Measurements from ENCODE around the gene LRIT2. TPM values are rescaled to one million over a fixed set of nuclear protein-coding genes. Genes with fewer than 3 reads are reported as not detected.
A peak's percentile ranks its signal among the peaks of the same experiment; 100 is the strongest.
"Not testable (repeated sequence)": the region's sequence is repeated elsewhere in the genome, so short reads cannot be mapped to it uniquely, and the experiment has no call there.

The LRIT2 gene
- total RNA-seq, 1 experiment from 2014 or later: not detected

DNA sequence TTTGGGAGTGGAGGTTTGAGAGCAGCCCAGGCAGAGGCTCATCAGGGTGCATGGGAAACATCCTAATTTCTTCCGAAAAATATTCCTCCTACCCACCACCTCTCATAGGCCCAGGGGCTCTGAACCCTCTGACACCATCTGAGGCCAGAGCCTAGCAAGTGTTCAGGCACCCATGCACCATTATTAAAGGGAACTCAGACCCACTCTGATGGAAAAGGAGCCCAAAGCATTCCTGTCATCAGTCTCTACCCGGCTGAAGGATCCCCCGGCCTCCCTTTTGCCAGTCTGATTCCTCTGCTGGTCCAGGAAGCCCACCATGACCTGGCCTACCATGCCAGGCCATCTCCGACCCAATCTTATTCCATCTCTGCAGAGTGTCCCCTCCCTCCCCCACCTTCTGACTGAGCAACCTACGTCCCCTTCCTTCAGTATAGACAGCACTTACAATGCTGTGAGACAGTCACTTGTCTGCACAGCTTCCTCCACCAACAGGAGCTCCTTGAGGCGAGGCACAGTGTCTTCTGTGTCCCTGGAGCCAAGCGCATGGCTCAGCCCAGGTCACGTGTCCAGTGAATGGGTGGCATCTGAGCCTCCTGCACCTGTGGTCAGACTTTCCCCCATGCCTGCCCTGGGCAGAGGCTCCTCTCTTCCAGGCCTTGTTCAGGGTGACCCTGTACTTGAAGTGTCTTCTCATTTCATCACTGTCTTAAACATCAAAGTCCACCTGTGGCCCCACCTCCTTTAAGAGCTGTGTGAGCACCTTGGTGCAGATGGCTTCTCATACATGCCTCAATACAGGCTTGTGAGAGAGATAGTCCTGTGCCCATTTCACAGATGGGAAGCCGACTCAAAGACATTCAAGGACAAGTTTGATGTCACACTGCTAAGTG is 52.6 kb downstream of the LRIT2 start:
- Mint-ChIP-seq H3K36me3 (ENCODE audit: insufficient read depth in 1 of 3, low read depth in 3 of 3) (no peaks in the 10 kb centered on the region), H3K9me3 (peaks cover 0 to 1% of the 10 kb centered on the region in 2 experiments; a peak in 1 of 5 replicates), H3K27ac (0 out of 7 replicates have a peak overlapping the region, but pooled peaks of 1 of the 3 experiments have one; percentile 15), H3K4me1 (no peaks in the 10 kb centered on the region), H3K4me3 (no peak overlapping the region), H3K27me3 (ENCODE audit: low read depth) (peaks cover 3% of the 10 kb centered on the region)
- no peak overlapping the region for H3K9ac ChIP-seq (ENCODE audit: extremely low read depth, insufficient read length, low read length)
- H3T11ph ChIP-seq (ENCODE audit: low read length): no peak overlapping the region
- no peaks in the 10 kb centered on the region for H3K4me1 ChIP-seq (ENCODE audit: insufficient read depth, low read length)
- no peak overlapping the region for H2BK12ac ChIP-seq (ENCODE audit: insufficient read length, low read depth, low read length)
- no peaks in the 10 kb centered on the region; the same call in 1 of the 2 replicates for H3K27me3 ChIP-seq (ENCODE audit: insufficient read depth, low read length)
- H4K5ac ChIP-seq (ENCODE audit: insufficient read length, low read depth, low read length): no peak overlapping the region
- no peak overlapping the region for H4K8ac ChIP-seq (replicated peaks; ENCODE audit: insufficient read length, low read depth, low read length)
- no peak overlapping the region for H2AFZ ChIP-seq (ENCODE audit: low read length)
- H3K23ac ChIP-seq (ENCODE audit: insufficient read length, low read depth, low read length): no peak overlapping the region
- H3K79me1 ChIP-seq (ENCODE audit: insufficient read depth, low read depth, low read length, poor library complexity, severe bottlenecking): no peaks in the 10 kb centered on the region
- no peak for DNase-seq
- no peak overlapping the region for H3K27ac ChIP-seq (ENCODE audit: insufficient read length, low read depth, low read length)
- no peak overlapping the region for H3K4ac ChIP-seq (ENCODE audit: low read depth, low read length)
- H4K91ac ChIP-seq (ENCODE audit: insufficient read length, low read depth, low read length): no peak overlapping the region
- TF ChIP-seq, protein P1, sequence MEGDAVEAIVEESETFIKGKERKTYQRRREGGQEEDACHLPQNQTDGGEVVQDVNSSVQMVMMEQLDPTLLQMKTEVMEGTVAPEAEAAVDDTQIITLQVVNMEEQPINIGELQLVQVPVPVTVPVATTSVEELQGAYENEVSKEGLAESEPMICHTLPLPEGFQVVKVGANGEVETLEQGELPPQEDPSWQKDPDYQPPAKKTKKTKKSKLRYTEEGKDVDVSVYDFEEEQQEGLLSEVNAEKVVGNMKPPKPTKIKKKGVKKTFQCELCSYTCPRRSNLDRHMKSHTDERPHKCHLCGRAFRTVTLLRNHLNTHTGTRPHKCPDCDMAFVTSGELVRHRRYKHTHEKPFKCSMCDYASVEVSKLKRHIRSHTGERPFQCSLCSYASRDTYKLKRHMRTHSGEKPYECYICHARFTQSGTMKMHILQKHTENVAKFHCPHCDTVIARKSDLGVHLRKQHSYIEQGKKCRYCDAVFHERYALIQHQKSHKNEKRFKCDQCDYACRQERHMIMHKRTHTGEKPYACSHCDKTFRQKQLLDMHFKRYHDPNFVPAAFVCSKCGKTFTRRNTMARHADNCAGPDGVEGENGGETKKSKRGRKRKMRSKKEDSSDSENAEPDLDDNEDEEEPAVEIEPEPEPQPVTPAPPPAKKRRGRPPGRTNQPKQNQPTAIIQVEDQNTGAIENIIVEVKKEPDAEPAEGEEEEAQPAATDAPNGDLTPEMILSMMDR (conservative IDR thresholded peaks at IDR 0.05): no peak
- H3K56ac ChIP-seq (ENCODE audit: insufficient read length, low read depth, low read length): no peak overlapping the region
- H3K14ac ChIP-seq (ENCODE audit: insufficient read depth, low read length): no peak overlapping the region
- H2BK120ac ChIP-seq (ENCODE audit: low read depth, low read length, poor library complexity, severe bottlenecking): no peak overlapping the region
- no peak overlapping the region for H2BK15ac ChIP-seq (ENCODE audit: low read depth, low read length)
- no peak overlapping the region for H2BK20ac ChIP-seq (ENCODE audit: low read depth, low read length, poor library complexity, severe bottlenecking)
- WGBS (ENCODE audit: extremely low coverage, insufficient read length, low lambda C conversion rate): no CpG with 5 or more reads among the region's 9 CpGs
- H3K18ac ChIP-seq (ENCODE audit: insufficient read length, low read depth, low read length): no peak overlapping the region
- no peak overlapping the region for H3K4me2 ChIP-seq (ENCODE audit: insufficient read depth, insufficient read length, low read length)
- no peaks in the 10 kb centered on the region for H3K9me3 ChIP-seq (ENCODE audit: control insufficient read depth, low read depth, low read length)
- no peaks in the 10 kb centered on the region for H3K79me2 ChIP-seq (ENCODE audit: insufficient read depth, low read length)
- no peaks in the 10 kb centered on the region for H4K20me1 ChIP-seq (ENCODE audit: control insufficient read depth, insufficient read depth, insufficient read length)
- no peaks in the 10 kb centered on the region for H3K23me2 ChIP-seq (ENCODE audit: insufficient read length, low read depth, low read length, poor library complexity, severe bottlenecking)
- H2AK5ac ChIP-seq (ENCODE audit: insufficient read length, low read length): no peak overlapping the region
- H2BK5ac ChIP-seq (ENCODE audit: insufficient read length, low read length): no peak overlapping the region

DNA sequence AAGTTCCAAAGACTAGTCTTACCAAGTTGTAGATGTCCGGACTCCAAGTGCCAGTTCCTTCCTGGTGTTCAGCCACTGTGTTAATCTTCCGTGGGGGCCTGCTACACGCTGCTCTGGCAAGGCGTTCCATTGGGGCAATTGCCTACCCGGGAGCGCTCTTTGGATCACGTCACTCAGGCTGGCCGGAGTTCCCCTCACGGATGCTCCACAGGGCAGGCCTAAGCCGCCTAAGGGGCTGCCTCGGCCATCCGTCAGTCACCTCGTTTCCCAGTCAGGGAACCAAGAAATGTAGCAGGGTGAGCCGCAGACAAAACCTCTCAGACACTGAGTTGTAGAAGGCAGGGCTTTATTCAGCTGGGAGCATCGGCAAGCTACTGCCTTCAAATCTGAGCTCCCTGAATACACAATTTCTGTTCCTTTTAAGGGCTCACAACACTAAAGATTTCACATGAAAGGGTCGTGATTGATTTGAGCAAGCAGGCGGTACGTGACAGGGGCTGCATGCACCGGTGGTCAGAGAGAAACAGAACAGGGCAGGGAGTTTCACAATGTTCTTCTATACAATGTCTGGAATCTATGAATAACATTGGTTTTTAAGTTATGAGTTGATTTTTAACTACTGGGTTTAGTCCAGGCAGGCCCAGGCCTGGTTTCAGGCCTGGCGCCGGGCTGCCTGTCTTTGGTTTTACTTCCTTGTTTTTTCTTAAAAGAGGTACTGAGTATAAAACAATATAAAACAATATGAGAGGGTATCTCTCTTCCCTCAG is 53.5 kb downstream of the LRIT2 start:
- not testable (repeated sequence) for H3K56ac ChIP-seq (ENCODE audit: insufficient read length, low read depth, low read length); H3K14ac ChIP-seq (ENCODE audit: insufficient read depth, low read length); H3K23ac ChIP-seq (ENCODE audit: insufficient read length, low read depth, low read length); H3K9ac ChIP-seq (ENCODE audit: extremely low read depth, insufficient read length, low read length); H3K4me1 Mint-ChIP-seq; H3K18ac ChIP-seq (ENCODE audit: insufficient read length, low read depth, low read length); H2BK15ac ChIP-seq (ENCODE audit: low read depth, low read length); H3K4me2 ChIP-seq (ENCODE audit: insufficient read depth, insufficient read length, low read length); H3K4me1 ChIP-seq (ENCODE audit: insufficient read depth, low read length); H3K27me3 ChIP-seq (ENCODE audit: insufficient read depth, low read length); DNase-seq; H4K8ac ChIP-seq (replicated peaks; ENCODE audit: insufficient read length, low read depth, low read length); H2BK5ac ChIP-seq (ENCODE audit: insufficient read length, low read length); H2BK20ac ChIP-seq (ENCODE audit: low read depth, low read length, poor library complexity, severe bottlenecking); H2BK12ac ChIP-seq (ENCODE audit: insufficient read length, low read depth, low read length); H3K36me3 Mint-ChIP-seq (ENCODE audit: insufficient read depth in 1 of 3, low read depth in 3 of 3); H3K9me3 ChIP-seq (ENCODE audit: control insufficient read depth, low read depth, low read length); H2AFZ ChIP-seq (ENCODE audit: low read length); H3K4me3 Mint-ChIP-seq; H3T11ph ChIP-seq (ENCODE audit: low read length); H3K27ac ChIP-seq (ENCODE audit: insufficient read length, low read depth, low read length); H3K4ac ChIP-seq (ENCODE audit: low read depth, low read length); H3K79me2 ChIP-seq (ENCODE audit: insufficient read depth, low read length); H3K9me3 Mint-ChIP-seq; H4K91ac ChIP-seq (ENCODE audit: insufficient read length, low read depth, low read length); H3K23me2 ChIP-seq (ENCODE audit: insufficient read length, low read depth, low read length, poor library complexity, severe bottlenecking); H3K27me3 Mint-ChIP-seq (ENCODE audit: low read depth); H3K79me1 ChIP-seq (ENCODE audit: insufficient read depth, low read depth, low read length, poor library complexity, severe bottlenecking); H2AK5ac ChIP-seq (ENCODE audit: insufficient read length, low read length); H4K5ac ChIP-seq (ENCODE audit: insufficient read length, low read depth, low read length); H4K20me1 ChIP-seq (ENCODE audit: control insufficient read depth, insufficient read depth, insufficient read length); H2BK120ac ChIP-seq (ENCODE audit: low read depth, low read length, poor library complexity, severe bottlenecking)
- no CpG with 5 or more reads among the region's 21 CpGs for WGBS (ENCODE audit: extremely low coverage, insufficient read length, low lambda C conversion rate)
- peak overlapping the region in 1 of 3 experiments; percentile 15; a peak in 1 of 7 replicates for H3K27ac Mint-ChIP-seq

Data from H9 (cell line).